ENCODE measurements around the gene CFAP61. TPM values are rescaled to one million over a fixed set of nuclear protein-coding genes. Genes with fewer than 3 reads are reported as not detected.

Gene CFAP61
- total and polyA plus RNA-seq, 9 of the 15 experiments (the other 6 are each of a cell fraction or from before 2014, with no cell fraction given): 0.11 TPM; not detected in 8

GRCh38 chr20:20333866-20334265, 281.5 kb downstream of the CFAP61 start:
- intact Hi-C loops (cut with micrococcal nuclease): no loop called here
- POLR2A ChIA-PET: no interaction called here
- Histone ChIP-seq H3K27ac (ENCODE audit: extremely low read depth, low read depth, low read length) (no peak overlapping the region), H3K27me3 (ENCODE audit: control insufficient read depth in 2 of 2, insufficient read depth in 2 of 2, low read length in 2 of 2) (peaks cover 0 to 7% of the 10 kb centered on the region in 2 experiments; a peak in 1 of 5 replicates), H3K9me1 (ENCODE audit: control insufficient read depth, insufficient read depth, low read length) (no peaks in the 10 kb centered on the region), H3K9ac (ENCODE audit: insufficient read depth in 1 of 2, low read depth in 2 of 2, low read length in 2 of 2) (no peak overlapping the region), H3K4me3 (no peak overlapping the region), H4K20me1 (replicated peaks; ENCODE audit: control insufficient read depth, insufficient read depth, low read length) (no peaks in the 10 kb centered on the region), H3K9me3 (replicated peaks; ENCODE audit: control insufficient read depth, insufficient read depth, low read depth, low read length) (no peaks in the 10 kb centered on the region), H2AFZ (ENCODE audit: low read depth, low read length) (no peak overlapping the region), H3K79me2 (ENCODE audit: control insufficient read depth, insufficient read depth, low read length) (no peaks in the 10 kb centered on the region), H3K4me1 (replicated peaks in 1 of 2; ENCODE audit: control insufficient read depth in 2 of 2, insufficient read depth in 2 of 2, low read length in 2 of 2) (no peaks in the 10 kb centered on the region), H3K4me2 (ENCODE audit: insufficient read depth, low read length) (no peak overlapping the region), H3K36me3 (ENCODE audit: control insufficient read depth, insufficient read depth, low read length) (no peaks in the 10 kb centered on the region)
- DNase-seq (ENCODE audit: extremely low read depth in 1 of 4, low spot score in 3 of 4) (no peak), FAIRE-seq (no peak), ATAC-seq (no peak)
- CTCF ChIA-PET (ENCODE audit: low intra/inter-chr PET ratio): no interaction called here
- no TSS peak for BruUV-seq (replicated peaks)
- in situ Hi-C loops (cut with MboI): no loop called here
- WGBS (ENCODE audit: insufficient coverage, low coverage, missing lambda C conversion rate): 6% methylated on average over 3 of the region's 6 CpGs
- no peak for TF ChIP-seq NR2F6 (CRISPR knock-in tag; IDR thresholded peaks at IDR 0.05)
- TF ChIP-seq CHCHD3 (CRISPR knock-in tag; IDR thresholded peaks at IDR 0.05): no peak
- TF ChIP-seq, protein P1, sequence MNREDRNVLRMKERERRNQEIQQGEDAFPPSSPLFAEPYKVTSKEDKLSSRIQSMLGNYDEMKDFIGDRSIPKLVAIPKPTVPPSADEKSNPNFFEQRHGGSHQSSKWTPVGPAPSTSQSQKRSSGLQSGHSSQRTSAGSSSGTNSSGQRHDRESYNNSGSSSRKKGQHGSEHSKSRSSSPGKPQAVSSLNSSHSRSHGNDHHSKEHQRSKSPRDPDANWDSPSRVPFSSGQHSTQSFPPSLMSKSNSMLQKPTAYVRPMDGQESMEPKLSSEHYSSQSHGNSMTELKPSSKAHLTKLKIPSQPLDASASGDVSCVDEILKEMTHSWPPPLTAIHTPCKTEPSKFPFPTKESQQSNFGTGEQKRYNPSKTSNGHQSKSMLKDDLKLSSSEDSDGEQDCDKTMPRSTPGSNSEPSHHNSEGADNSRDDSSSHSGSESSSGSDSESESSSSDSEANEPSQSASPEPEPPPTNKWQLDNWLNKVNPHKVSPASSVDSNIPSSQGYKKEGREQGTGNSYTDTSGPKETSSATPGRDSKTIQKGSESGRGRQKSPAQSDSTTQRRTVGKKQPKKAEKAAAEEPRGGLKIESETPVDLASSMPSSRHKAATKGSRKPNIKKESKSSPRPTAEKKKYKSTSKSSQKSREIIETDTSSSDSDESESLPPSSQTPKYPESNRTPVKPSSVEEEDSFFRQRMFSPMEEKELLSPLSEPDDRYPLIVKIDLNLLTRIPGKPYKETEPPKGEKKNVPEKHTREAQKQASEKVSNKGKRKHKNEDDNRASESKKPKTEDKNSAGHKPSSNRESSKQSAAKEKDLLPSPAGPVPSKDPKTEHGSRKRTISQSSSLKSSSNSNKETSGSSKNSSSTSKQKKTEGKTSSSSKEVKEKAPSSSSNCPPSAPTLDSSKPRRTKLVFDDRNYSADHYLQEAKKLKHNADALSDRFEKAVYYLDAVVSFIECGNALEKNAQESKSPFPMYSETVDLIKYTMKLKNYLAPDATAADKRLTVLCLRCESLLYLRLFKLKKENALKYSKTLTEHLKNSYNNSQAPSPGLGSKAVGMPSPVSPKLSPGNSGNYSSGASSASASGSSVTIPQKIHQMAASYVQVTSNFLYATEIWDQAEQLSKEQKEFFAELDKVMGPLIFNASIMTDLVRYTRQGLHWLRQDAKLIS (CRISPR knock-in tag; IDR thresholded peaks at IDR 0.05): no peak
- TF ChIP-seq TBP (optimal IDR thresholded peaks at IDR 0.05; ENCODE audit: low read depth, low read length): no peak
- TF ChIP-seq ELF1 (tag; IDR thresholded peaks at IDR 0.05): no peak
- TF ChIP-seq ZNF280B (CRISPR knock-in tag; IDR thresholded peaks at IDR 0.05): no peak
- no peak for TF ChIP-seq TRIM28 (IDR thresholded peaks at IDR 0.05)
- TF ChIP-seq HEY1 (CRISPR knock-in tag; IDR thresholded peaks at IDR 0.05; ENCODE audit: borderline replicate concordance): no peak
- no peak for TF ChIP-seq RFX1 (IDR thresholded peaks at IDR 0.05)
- TF ChIP-seq SMAD4 (CRISPR knock-in tag; conservative IDR thresholded peaks at IDR 0.05): no peak
- TF ChIP-seq ZNF830 (CRISPR knock-in tag; IDR thresholded peaks at IDR 0.05): no peak
- no peak for TF ChIP-seq CBFA2T3 (IDR thresholded peaks at IDR 0.05)
